HepG2 (cell line): ENCODE results near the gene SQSTM1. TPM values are rescaled to one million over a fixed set of nuclear protein-coding genes. Genes with fewer than 3 reads are reported as not detected.

ENCODE experiments used
- ARNTL ChIP-seq: sonication (generic); formaldehyde crosslinking; IDR thresholded peaks from 2 replicates; pipeline ENCODE4 v1.4.0; 2020; ENCODE audit warnings: mild to moderate bottlenecking, missing genetic modification reagents
- BRD4 ChIP-seq: sonication (generic); formaldehyde crosslinking; IDR thresholded peaks from 2 replicates; pipeline ENCODE4 v1.4.0; 2020; ENCODE audit warnings: missing genetic modification reagents
- CENPX ChIP-seq: sonication (generic); formaldehyde crosslinking; IDR thresholded peaks from 2 replicates; pipeline ENCODE4 v1.9.0; 2021; ENCODE audit warnings: mild to moderate bottlenecking, missing genetic modification reagents, moderate library complexity
- DR1 ChIP-seq: sonication (generic); formaldehyde crosslinking; IDR thresholded peaks from 2 replicates; pipeline ENCODE4 v1.8.0; 2021; ENCODE audit warnings: mild to moderate bottlenecking, missing genetic modification reagents, inconsistent platforms
- HMG20A ChIP-seq: IDR thresholded peaks from 2 replicates; pipeline ENCODE4 v1.6.1; 2016; ENCODE audit warnings: borderline replicate concordance
- HNF1B ChIP-seq: sonication (generic); formaldehyde crosslinking; IDR thresholded peaks from 2 replicates; pipeline ENCODE4 v1.5.1; 2020; ENCODE audit warnings: mild to moderate bottlenecking, moderate library complexity, missing genetic modification reagents
- HOXA9 ChIP-seq: sonication (generic); formaldehyde crosslinking; IDR thresholded peaks from 2 replicates; pipeline ENCODE4 v1.8.1; 2022; ENCODE audit warnings: missing genetic modification reagents, mild to moderate bottlenecking, moderate library complexity, borderline replicate concordance
- IRF2 ChIP-seq: IDR thresholded peaks from 2 replicates; pipeline ENCODE4 v1.6.1; 2018; ENCODE audit warnings: missing genetic modification reagents, missing compliant biosample characterization
- JARID2 ChIP-seq: sonication (generic); formaldehyde crosslinking; IDR thresholded peaks from 2 replicates; pipeline ENCODE4 v1.8.1; 2023; ENCODE audit warnings: missing genetic modification reagents, inconsistent platforms; ENCODE audit not compliant: insufficient replicate concordance
- KLF6 ChIP-seq: IDR thresholded peaks from 2 replicates; pipeline ENCODE4 v1.8.0; 2016; ENCODE audit warnings: missing biosample characterization, missing genetic modification reagents
- MAFG ChIP-seq: sonication (generic); formaldehyde crosslinking; IDR thresholded peaks from 2 replicates; pipeline ENCODE4 v1.5.1; 2020; ENCODE audit warnings: mild to moderate bottlenecking, missing genetic modification reagents
- MZF1 ChIP-seq: sonication (generic); formaldehyde crosslinking; IDR thresholded peaks from 2 replicates; pipeline ENCODE4 v1.8.1; 2023; ENCODE audit warnings: mild to moderate bottlenecking, missing genetic modification reagents, borderline replicate concordance
- PCBP1 ChIP-seq: fragments of 200-400 bp; formaldehyde crosslinking; IDR thresholded peaks from 2 replicates; pipeline ENCODE4 v1.6.1; 2017; ENCODE audit warnings: mild to moderate bottlenecking, low read depth, low read length, borderline replicate concordance
- PITX1 ChIP-seq: sonication (generic); formaldehyde crosslinking; IDR thresholded peaks from 2 replicates; pipeline ENCODE4 v1.5.1; 2020; ENCODE audit warnings: mild to moderate bottlenecking, missing genetic modification reagents
- SP4 ChIP-seq: sonication (generic); formaldehyde crosslinking; IDR thresholded peaks from 2 replicates; pipeline ENCODE4 v1.8.1; 2023; ENCODE audit warnings: mild to moderate bottlenecking, missing genetic modification reagents
- TCF7L2 ChIP-seq: IDR thresholded peaks from 2 replicates; pipeline ENCODE4 v1.6.1; 2011; ENCODE audit warnings: mild to moderate bottlenecking, low read depth, low read length, moderate library complexity
- TEF ChIP-seq: sonication (generic); formaldehyde crosslinking; IDR thresholded peaks from 2 replicates; pipeline ENCODE4 v1.5.0; 2020; ENCODE audit warnings: missing genetic modification reagents
- THAP7 ChIP-seq: sonication (generic); formaldehyde crosslinking; IDR thresholded peaks from 2 replicates; pipeline ENCODE4 v1.8.1; 2023; ENCODE audit warnings: mild to moderate bottlenecking, missing genetic modification reagents
- TSC22D2 ChIP-seq: sonication (generic); formaldehyde crosslinking; IDR thresholded peaks from 2 replicates; pipeline ENCODE4 v1.5.1; 2020; ENCODE audit warnings: missing genetic modification reagents, mild to moderate bottlenecking, borderline replicate concordance
- ZC3H4 ChIP-seq: sonication (generic); formaldehyde crosslinking; IDR thresholded peaks from 2 replicates; pipeline ENCODE4 v1.4.0; 2020; ENCODE audit warnings: missing genetic modification reagents, borderline replicate concordance
- ZNF101 ChIP-seq: sonication (generic); formaldehyde crosslinking; IDR thresholded peaks from 2 replicates; pipeline ENCODE4 v1.4.0; 2020; ENCODE audit warnings: mild to moderate bottlenecking, low read depth, missing genetic modification reagents, borderline replicate concordance
- ZNF225 ChIP-seq: sonication (generic); formaldehyde crosslinking; IDR thresholded peaks from 2 replicates; pipeline ENCODE4 v1.4.0; 2020; ENCODE audit warnings: mild to moderate bottlenecking, missing genetic modification reagents
- ZNF292 ChIP-seq: sonication (generic); formaldehyde crosslinking; IDR thresholded peaks from 2 replicates; pipeline ENCODE4 v1.8.1; 2022; ENCODE audit warnings: mild to moderate bottlenecking, low read depth, missing genetic modification reagents, borderline replicate concordance
- ZNF30 ChIP-seq: sonication (generic); formaldehyde crosslinking; IDR thresholded peaks from 2 replicates; pipeline ENCODE4 v1.5.0; 2020; ENCODE audit warnings: mild to moderate bottlenecking, missing genetic modification reagents
- ZNF432 ChIP-seq: sonication (generic); formaldehyde crosslinking; IDR thresholded peaks from 2 replicates; pipeline ENCODE4 v1.5.0; 2020; ENCODE audit warnings: missing genetic modification reagents, mild to moderate bottlenecking, borderline replicate concordance
- ZNF549 ChIP-seq: sonication (generic); formaldehyde crosslinking; IDR thresholded peaks from 2 replicates; pipeline ENCODE4 v1.5.0; 2020; ENCODE audit warnings: missing genetic modification reagents
- ZNF598 ChIP-seq: sonication (generic); formaldehyde crosslinking; IDR thresholded peaks from 2 replicates; pipeline ENCODE4 v1.5.1; 2020; ENCODE audit warnings: mild to moderate bottlenecking, missing genetic modification reagents, borderline replicate concordance
- ZNF761 ChIP-seq: sonication (generic); formaldehyde crosslinking; conservative IDR thresholded peaks from 2 replicates; pipeline ENCODE4 v1.4.0; 2020; ENCODE audit warnings: mild to moderate bottlenecking, missing genetic modification reagents
- ZZZ3 ChIP-seq: sonication (generic); formaldehyde crosslinking; IDR thresholded peaks from 2 replicates; pipeline ENCODE4 v1.4.0; 2020; ENCODE audit warnings: missing genetic modification reagents, mild to moderate bottlenecking, borderline replicate concordance
- polyA plus RNA-seq, 8 experiments: library from polyadenylated mRNA; depleted of rRNA in 3 of 8; stranded (reverse) in 7 of 8; unstranded in 1 of 8; fragments of >200 nt; fragmentation: Illumina TruSeq in 4 of 8; extraction: Trizol in 4 of 8; gene quantifications; 2 replicates each; pipeline versions ENCODE4 v1.2.1 to v1.2.3, GENCODE V29; 2011 to 2016; ENCODE audit warnings: low read depth in 4 of 8, missing spikeins in 1 of 8, mixed read lengths in 1 of 8; ENCODE audit not compliant: insufficient read depth in 1 of 8
- total RNA-seq, 5 experiments: library from RNA; depleted of rRNA; stranded (reverse); fragments of >200 nt; fragmentation: Illumina TruSeq; extraction: Trizol; gene quantifications; 2 replicates each; pipeline ENCODE4 v1.2.3, GENCODE V29; 2016; ENCODE audit warnings: low read depth in 1 of 5

SQSTM1 gene
- total and polyA plus RNA-seq, 2 of the 13 experiments (the other 11 are each of a cell fraction or from before 2014, with no cell fraction given): 90.9 to 160 TPM

- TF ChIP-seq PCBP1 (no peak), ZNF30 (CRISPR knock-in tag) (no peak), CENPX (CRISPR knock-in tag) (no peak), ZNF549 (CRISPR knock-in tag) (no peak), THAP7 (CRISPR knock-in tag) (no peak), MAFG (CRISPR knock-in tag) (peak; percentile 99), TSC22D2 (CRISPR knock-in tag) (0 out of 2 replicates have a peak, but pooled peaks have one; percentile 33), MZF1 (CRISPR knock-in tag) (0 out of 2 replicates have a peak, but pooled peaks have one; percentile 48), HMG20A (CRISPR knock-in tag) (no peak), HNF1B (CRISPR knock-in tag) (no peak), ZC3H4 (no peak), ZZZ3 (CRISPR knock-in tag) (no peak), BRD4 (no peak), IRF2 (peak; percentile 47; the same call in 1 of the 2 replicates), TCF7L2 (no peak), ARNTL (CRISPR knock-in tag) (no peak; the same call in 1 of the 2 replicates), DR1 (peak; percentile 35; the same call in 1 of the 2 replicates), SP4 (no peak; the same call in 1 of the 2 replicates), ZNF292 (no peak), ZNF761 (CRISPR knock-in tag) (no peak), ZNF598 (no peak), HOXA9 (CRISPR knock-in tag) (0 out of 2 replicates have a peak, but pooled peaks have one; percentile 39), ZNF432 (CRISPR knock-in tag) (no peak), TEF (CRISPR knock-in tag) (no peak), ZNF101 (CRISPR knock-in tag) (no peak), PITX1 (CRISPR knock-in tag) (no peak; the same call in 1 of the 2 replicates), JARID2 (CRISPR knock-in tag) (no peak), KLF6 (CRISPR knock-in tag) (0 out of 2 replicates have a peak, but pooled peaks have one; percentile 30), ZNF225 (CRISPR knock-in tag) (no peak; the same call in 1 of the 2 replicates)
Measured at GRCh38 chr5:179819296-179820126, 1.2 kb upstream of the SQSTM1 start (continued).
